ENCODE measurements around the gene SELENOF. TPM values are rescaled to one million over a fixed set of nuclear protein-coding genes. Genes with fewer than 3 reads are reported as not detected.
"Not testable (repeated sequence)": the region's sequence is repeated elsewhere in the genome, so short reads cannot be mapped to it uniquely, and the experiment has no call there.

The SELENOF gene
- total RNA-seq, 1 donor from 2014 or later = 105 TPM

DNA sequence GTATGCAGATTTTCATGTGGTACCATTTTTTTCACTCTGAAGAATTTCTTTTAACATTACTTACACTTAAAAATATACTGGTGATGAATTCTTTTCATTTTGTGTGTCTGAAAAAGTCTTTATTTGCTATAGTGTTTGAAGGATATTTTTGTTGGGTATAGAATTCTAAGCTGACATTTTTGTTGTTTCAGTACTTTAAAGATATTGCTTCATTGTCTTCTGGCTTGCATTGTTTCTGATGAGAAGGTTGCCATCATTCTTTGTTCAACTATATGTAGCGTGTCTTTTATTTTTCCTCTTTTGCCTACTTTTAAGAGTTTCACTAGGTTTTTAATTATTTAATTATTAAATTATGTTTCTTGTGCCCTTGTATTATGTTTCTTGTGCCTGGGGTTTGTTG lies 8.5 kb upstream of the SELENOF start:
- ATAC-seq = no peak

GRCh38 chr1:86916752-86917151 lies 2.8 kb upstream of the SELENOF start:
- DNase-seq (ENCODE audit: low spot score) = no peak
- no peak for ATAC-seq

More for the DNA sequence above, 8.5 kb upstream of the SELENOF start:
- DNase-seq (ENCODE audit: low spot score) = no peak

- DNase-seq (ENCODE audit: low spot score) = no peak
- ATAC-seq = no peak
Measured at GRCh38 chr1:86915737-86916235, 1.9 kb upstream of the SELENOF start.

GRCh38 chr1:86914998-86915736 lies 1.2 kb upstream of the SELENOF start:
- ATAC-seq = peak; percentile 54
- DNase-seq (ENCODE audit: low spot score) = peak; percentile 66

GRCh38 chr1:86914601-86914997 lies 673 bp upstream of the SELENOF start, which contains the start of gene HS2ST1:
HS2ST1 (plus strand) TSS chr1:86914635.
- no peak for DNase-seq (ENCODE audit: low spot score)
- ATAC-seq = no peak

DNA sequence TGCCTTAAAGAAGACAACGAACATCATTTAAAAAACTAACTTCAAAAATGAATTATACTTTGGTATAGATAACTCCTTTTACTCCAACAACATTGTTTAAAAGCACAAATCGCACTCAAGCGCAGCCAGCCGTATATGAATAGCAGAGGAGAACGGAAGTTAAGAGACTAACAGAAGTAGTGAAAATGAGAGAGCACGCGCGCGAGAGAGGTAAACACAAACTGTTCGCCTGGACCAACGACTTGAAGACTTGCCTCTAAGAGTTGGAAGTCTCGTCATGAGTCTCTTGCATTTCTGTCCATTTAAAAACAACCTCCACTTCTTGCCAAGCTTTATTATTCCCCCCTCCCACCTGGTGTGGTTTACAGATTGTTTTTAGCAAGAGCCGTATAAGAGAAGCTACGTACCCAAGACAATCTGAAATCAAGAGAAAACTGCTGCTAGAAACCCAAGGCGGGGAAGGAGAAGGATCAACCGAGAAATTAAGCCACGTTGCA lies 479 bp downstream of the SELENOF start:
- ATAC-seq = no peak
- no peak for DNase-seq (ENCODE audit: low spot score)

DNA sequence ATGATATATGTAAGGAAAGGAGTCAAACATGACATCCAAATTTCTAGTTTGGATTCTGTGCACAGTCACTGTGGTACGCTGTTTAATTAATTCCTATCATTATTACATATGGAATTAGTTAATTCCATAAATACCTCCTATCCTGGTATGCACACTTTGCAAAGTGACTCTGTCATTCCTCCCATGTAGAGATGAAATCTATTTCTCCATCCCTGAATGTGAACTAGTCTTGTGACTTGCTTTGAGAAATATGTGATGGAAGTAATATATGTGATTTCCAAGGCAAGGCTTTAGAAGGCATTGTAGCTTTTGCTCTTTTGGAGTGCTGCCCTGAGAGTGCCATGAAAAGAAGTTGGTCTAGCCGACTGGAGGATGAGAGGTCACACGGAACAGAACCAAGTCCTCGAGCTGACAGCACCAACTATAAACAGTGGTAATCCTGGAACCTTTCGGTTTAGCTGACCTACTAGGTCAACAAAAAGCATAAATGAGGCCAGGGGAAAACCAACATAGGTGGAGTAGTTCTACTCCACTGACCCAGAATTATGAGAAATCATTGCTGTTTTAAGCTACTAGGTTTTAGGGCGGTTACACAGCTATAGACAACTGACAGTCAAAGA lies 1.5 kb downstream of the SELENOF start:
- no peak for ATAC-seq
- no peak for DNase-seq (ENCODE audit: low spot score)

DNA sequence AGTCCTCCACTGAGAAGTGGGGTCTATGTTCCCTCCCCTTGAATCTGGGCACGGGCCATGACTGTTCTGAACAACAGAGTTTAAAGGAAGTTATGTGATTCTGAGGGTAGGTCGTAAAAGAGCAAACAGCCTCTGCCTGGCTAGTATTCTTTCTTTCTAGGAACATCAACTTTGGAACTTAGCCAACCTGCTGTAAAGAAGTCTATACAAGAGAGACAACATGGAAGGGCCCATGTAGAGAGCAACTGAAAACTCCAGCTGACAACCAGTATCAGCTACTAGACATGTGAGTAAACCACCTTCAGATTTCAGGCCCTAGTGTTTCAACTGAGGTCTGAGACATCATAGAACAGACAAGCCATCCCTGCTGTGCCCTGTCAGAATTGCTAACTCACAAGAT lies 7.5 kb downstream of the SELENOF start:
- DNase-seq (ENCODE audit: low spot score) (no peak), ATAC-seq (no peak)

DNA sequence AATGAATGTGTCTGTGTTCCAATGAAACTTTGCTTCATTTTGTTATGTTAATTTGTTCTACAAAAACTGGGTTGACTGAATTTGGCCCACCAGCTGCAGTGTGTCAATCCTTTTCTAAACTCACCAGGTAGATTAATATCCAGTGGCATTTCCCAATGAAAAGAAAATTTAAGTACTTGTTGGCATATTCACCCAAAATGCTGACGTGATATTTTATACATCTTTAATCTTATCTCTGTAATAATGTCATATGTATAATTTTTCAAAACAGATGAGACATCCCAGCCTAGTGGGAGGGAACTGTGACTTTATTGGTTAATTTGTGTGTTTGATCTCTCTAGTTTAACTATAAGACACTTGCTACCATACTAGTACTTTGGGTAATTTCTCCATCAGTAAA lies 8.1 kb downstream of the SELENOF start:
- DNase-seq (ENCODE audit: low spot score) = no peak
- ATAC-seq = no peak

DNA sequence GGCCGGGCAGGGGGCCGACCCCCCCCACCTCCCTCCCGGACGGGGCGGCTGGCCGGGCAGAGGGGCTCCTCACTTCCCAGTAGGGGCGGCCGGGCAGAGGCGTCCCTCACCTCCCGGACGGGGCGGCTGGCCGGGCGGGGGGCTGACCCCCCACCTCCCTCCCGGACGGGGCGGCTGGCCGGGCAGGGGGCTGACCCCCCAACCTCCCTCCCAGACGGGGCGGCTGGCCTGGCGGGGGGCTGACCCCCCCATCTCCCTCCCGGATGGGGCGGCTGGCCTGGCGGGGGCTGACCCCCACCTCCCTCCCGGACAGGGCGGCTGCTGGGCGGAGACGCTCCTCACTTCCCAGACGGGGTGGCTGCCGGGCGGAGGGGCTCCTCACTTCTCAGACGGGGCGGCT lies 14.5 kb downstream of the SELENOF start:
- not testable (repeated sequence) for ATAC-seq; DNase-seq (ENCODE audit: low spot score)

DNA sequence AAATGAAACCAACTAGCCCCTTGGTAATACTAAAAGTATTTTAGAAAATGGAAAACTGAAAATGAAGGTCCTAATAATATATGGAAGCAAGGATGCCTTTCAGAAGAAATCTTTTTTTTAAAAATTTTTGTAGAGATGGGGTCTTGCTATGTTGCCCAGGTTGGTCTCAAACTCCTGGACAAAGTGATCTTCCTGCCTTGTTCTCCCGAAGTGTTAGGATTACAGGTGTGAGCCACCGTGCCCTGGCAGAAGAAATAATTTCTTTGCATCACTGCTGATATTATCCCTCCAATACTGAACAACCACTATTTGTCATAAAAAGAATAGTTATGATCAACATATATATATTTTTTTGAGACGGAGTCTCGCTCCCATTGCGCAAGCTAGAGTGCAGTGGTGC lies 25.6 kb downstream of the SELENOF start:
- DNase-seq (ENCODE audit: low spot score) (no peak), ATAC-seq (no peak)

DNA sequence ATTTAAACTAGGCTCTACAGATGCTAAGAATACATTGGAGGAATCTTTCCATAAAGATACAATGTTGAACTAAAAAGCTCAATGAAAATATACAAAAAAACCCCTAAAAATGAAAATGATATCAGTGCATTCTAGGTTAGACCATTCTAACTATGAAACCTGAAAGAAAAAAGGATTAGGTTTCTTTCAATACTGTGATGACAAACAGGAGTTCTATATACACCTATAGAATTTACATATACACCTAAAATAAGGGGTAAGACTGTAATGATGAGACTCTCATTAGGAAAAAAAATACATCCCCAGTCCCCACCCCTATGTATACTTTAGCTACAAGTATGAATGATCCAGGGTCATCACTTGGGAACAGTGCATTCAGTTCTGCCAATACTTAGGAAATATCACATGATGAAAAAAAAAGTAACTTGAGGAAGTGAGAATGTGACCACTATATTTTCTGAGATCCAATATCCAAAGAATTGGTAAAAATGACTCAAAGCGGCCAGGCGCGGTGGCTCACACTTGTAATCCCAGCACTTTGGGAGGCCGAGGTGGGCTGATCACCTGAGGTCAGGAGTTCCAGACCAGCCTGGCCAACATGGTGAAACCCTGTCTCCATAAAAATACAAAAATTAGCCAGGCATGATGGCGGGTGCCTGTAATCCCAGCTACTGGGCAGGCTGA lies 26.3 kb downstream of the SELENOF start:
- DNase-seq (ENCODE audit: low spot score) (no peak), ATAC-seq (no peak)

DNA sequence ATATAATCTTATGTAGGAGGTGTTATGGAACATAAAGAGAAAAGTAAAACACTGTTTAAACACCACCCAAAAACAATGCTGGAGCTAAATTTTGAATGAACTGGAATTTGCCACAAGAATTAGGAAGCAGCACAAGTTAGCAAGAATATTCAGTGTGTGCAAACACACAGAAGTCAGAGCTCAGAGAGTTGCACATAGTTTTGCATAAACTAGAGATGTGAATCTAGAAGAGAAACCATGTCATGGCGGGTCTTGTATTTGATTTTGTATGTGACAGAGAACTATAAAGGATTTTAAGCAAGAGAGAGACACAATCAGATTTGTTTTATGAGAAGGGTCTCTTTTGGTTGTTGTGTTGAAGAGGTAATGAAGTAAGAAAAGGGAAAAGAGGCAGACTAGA lies 38.2 kb downstream of the SELENOF start:
- no peak for ATAC-seq

DNA sequence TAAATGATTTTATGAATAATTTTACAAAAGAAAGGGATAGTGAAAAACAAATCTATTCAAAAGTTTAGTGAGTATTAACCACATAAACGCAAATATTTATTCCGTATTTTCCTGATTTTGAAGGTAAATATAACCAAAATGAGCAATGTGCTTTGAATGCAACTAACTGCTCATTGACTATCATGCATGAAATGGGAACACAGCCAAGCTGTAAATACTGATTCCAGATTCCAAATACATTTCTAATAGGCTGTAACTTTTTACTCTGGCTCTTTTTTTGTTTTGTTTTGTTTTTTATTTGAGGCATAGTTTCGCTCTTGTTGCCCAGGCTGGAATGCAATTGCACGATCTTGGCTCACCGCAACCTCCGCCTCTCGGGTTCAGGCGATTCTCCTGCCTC lies 41.8 kb downstream of the SELENOF start:
- DNase-seq (ENCODE audit: low spot score) (no peak), ATAC-seq (no peak)

More for the DNA sequence above, 38.2 kb downstream of the SELENOF start:
- no peak for DNase-seq (ENCODE audit: low spot score)

GRCh38 chr1:86871001-86871400 lies 42.9 kb downstream of the SELENOF start:
- DNase-seq (ENCODE audit: low spot score) (no peak), ATAC-seq (no peak)

- ATAC-seq (no peak), DNase-seq (ENCODE audit: low spot score) (no peak)
Measured at GRCh38 chr1:86868477-86868876, 45.4 kb downstream of the SELENOF start.

DNA sequence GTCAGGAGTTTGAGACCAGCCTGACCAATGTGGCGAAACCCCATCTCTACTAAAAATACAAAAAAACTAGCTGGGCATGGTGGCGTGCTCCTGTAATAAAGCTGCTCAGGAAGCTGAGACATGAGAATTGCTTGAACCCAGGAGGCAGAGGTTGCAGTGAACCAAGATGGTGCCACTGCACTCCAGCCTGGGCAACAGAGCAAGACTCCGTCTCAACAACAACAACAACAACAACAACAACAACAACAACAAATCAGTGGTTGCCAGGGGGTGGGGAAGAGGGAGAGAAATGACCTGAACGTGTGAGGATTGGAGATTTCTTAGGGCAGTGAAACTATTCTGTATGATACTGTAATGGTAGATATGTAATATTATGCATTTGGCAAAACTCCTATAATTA lies 46.6 kb downstream of the SELENOF start:
- not testable (repeated sequence) for DNase-seq (ENCODE audit: low spot score); ATAC-seq

DNA sequence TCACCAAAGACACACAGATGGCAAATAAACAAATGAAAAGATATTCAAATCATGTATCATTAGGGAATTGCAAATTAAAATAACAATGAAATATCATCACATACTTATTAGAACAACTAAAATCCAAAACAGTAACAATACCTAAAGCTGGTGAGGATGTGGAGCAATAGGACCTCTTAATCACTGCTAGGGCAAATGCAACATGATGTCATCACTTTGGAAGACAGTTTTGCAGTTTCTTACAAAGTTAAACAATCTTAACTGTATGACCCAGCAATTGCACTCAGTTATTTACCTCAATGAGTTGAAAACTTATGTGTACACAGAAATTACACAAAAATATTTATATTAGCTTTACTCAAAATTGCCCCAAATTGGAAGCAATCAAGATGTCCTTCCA lies 47.3 kb downstream of the SELENOF start:
- ATAC-seq = no peak

DNA sequence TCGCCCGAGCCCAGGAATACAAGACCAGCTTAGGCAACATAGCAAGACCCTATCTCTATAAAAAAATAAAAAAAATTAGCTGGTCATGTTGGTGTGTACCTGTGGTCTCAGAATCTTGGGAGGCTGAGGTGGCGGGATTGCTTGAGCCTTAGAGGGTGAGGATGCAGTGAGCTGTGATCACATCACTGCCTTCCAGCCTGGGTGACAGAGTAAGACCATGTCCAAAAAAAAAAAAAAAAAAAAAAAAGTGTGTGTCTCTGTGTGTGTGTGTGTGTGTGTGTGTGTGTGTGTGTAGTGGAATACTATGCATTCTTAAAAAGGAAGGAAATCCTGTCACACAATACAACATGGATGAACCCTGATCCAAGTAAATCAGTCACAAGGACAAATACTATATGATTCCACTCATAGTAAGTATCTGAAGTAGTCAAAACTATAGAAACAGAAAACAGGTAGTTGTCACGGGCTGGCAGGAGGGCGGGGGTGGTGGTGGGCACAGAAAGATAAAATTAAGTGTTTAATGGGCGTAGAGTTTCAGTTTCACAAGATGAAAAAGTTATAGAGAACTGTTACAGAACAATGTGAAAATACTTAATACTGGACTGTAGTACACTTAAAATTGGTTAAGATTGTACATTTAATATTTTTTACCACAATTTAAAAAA lies 47.8 kb downstream of the SELENOF start:
- no peak for DNase-seq (ENCODE audit: low spot score)
- no peak for ATAC-seq

More for the DNA sequence above, 47.3 kb downstream of the SELENOF start:
- DNase-seq (ENCODE audit: low spot score) = no peak

- no peak for ATAC-seq
- DNase-seq (ENCODE audit: low spot score) = no peak
Measured at GRCh38 chr1:86862920-86863319, 51.0 kb downstream of the SELENOF start.

DNA sequence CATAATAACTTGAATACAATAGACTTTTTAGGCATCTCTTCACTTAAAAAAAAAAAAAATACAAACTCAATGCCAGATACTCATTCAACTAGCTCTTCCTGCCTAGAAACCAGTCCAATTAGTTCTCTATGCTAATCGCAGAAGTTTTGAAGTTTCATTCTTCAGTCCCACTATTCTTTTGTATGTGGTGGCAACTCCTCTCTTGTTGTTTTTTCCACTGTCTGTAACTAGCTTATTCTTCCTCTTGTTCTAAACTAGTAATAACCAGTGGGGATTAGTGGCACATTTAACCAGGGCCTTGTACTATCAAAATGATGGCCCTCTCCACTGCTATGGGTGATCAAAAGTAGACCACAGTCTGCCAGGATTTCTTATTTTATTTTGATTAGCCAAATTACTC lies 52.5 kb downstream of the SELENOF start:
- peak; percentile 33 for ATAC-seq
- DNase-seq (ENCODE audit: low spot score) = no peak
